IMR-90 (cell line): Measurements from ENCODE around the gene PTGES2. TPM values are rescaled to one million over a fixed set of nuclear protein-coding genes. Genes with fewer than 3 reads are reported as not detected.
A peak's percentile ranks its signal among the peaks of the same experiment; 100 is the strongest.

Experiments used
- ATAC-seq: fragments of 200-7000 bp; cut with Tn5 transposase; 2 replicates; pipeline ENCODE4 v1.9.1; 2020; ENCODE audit warnings: low read depth, mild to moderate bottlenecking, moderate library complexity
- BruUV-seq: library from RNA; stranded (reverse); fragments of 400-500 nt; replicated peaks from 2 replicates; lab custom pipeline; 2021; lab: Mats Ljungman, UMichigan
- CTCF ChIA-PET: fragments of 300-600 bp; formaldehyde crosslinking; extraction: SDS; loops from one replicate; lab custom pipeline; 2021; ENCODE audit warnings: antibody characterized with exemption; lab: Yijun Ruan, JAX
- POLR2A ChIA-PET: fragments of 300-600 bp; sonication (Branson Sonifier 250); formaldehyde crosslinking; loops from one replicate; lab custom pipeline; 2022; ENCODE audit warnings: antibody characterized with exemption; ENCODE audit not compliant: unreplicated experiment; lab: Charles Lee
- DNase-seq: peaks from one replicate; pipeline ENCODE4 v3.0.0; 2013
- H2AFZ ChIP-seq: replicated peaks from 2 replicates; pipeline ENCODE3; 2013; ENCODE audit warnings: low read length, mild to moderate bottlenecking; ENCODE audit not compliant: poor library complexity
- H2AK5ac ChIP-seq: 2 replicates; pipeline ENCODE4 v1.6.1; 2013; ENCODE audit warnings: low read depth, low read length, inconsistent platforms
- H2AK9ac ChIP-seq: replicated peaks from 2 replicates; pipeline ENCODE3; 2013; ENCODE audit warnings: mild to moderate bottlenecking, low read depth, low read length, moderate library complexity; ENCODE audit not compliant: poor library complexity
- H2BK120ac ChIP-seq: 2 replicates; pipeline ENCODE4 v1.6.1; 2013; ENCODE audit warnings: low read depth, low read length, inconsistent platforms
- H2BK15ac ChIP-seq: 3 replicates; pipeline ENCODE4 v1.6.1; 2013; ENCODE audit warnings: low read depth, low read length, inconsistent platforms
- H2BK20ac ChIP-seq: 2 replicates; pipeline ENCODE4 v1.6.1; 2013; ENCODE audit warnings: low read depth, mild to moderate bottlenecking, inconsistent platforms, low read length, moderate library complexity
- H2BK5ac ChIP-seq: 2 replicates; pipeline ENCODE4 v1.6.1; 2013; ENCODE audit warnings: mild to moderate bottlenecking, low read depth, low read length, inconsistent platforms; ENCODE audit not compliant: poor library complexity, severe bottlenecking
- H3K14ac ChIP-seq: replicated peaks from 2 replicates; pipeline ENCODE4 v1.6.1; 2013; ENCODE audit warnings: low read depth, low read length, inconsistent platforms
- H3K18ac ChIP-seq: 2 replicates; pipeline ENCODE4 v1.6.1; 2013; ENCODE audit warnings: low read depth, low read length, control low read depth
- H3K23ac ChIP-seq: 2 replicates; pipeline ENCODE4 v1.6.1; 2013; ENCODE audit warnings: low read depth, low read length, inconsistent platforms
- H3K27ac ChIP-seq: 2 replicates; pipeline ENCODE4 v1.5.1; 2013; ENCODE audit warnings: mild to moderate bottlenecking, control low read depth, low read length; ENCODE audit not compliant: insufficient read depth
- H3K27me3 ChIP-seq: 2 replicates; pipeline ENCODE4 v1.6.1; 2013; ENCODE audit warnings: low read length; ENCODE audit not compliant: control insufficient read depth, insufficient read depth
- H3K36me3 ChIP-seq: 2 replicates; pipeline ENCODE4 v1.6.1; 2013; ENCODE audit warnings: low read length, mixed read lengths; ENCODE audit not compliant: control insufficient read depth, insufficient read depth
- H3K4ac ChIP-seq: 2 replicates; pipeline ENCODE4 v1.6.1; 2013; ENCODE audit warnings: low read depth, low read length, inconsistent platforms
- H3K4me1 ChIP-seq: 2 replicates; pipeline ENCODE4 v1.6.1; 2013; ENCODE audit warnings: low read length, mixed read lengths; ENCODE audit not compliant: control insufficient read depth, insufficient read depth
- H3K4me2 ChIP-seq: 2 replicates; pipeline ENCODE4 v1.6.1; 2013; ENCODE audit warnings: low read depth, mild to moderate bottlenecking, control low read depth, low read length, moderate library complexity
- H3K4me3 ChIP-seq: 2 replicates; pipeline ENCODE4 v1.5.1; 2013; ENCODE audit warnings: low read depth, mild to moderate bottlenecking, control low read depth, low read length, moderate library complexity; ENCODE audit not compliant: insufficient read depth
- H3K56ac ChIP-seq: 2 replicates; pipeline ENCODE4 v1.6.1; 2013; ENCODE audit warnings: low read length, inconsistent platforms; ENCODE audit not compliant: insufficient read depth; ENCODE audit errors: extremely low read depth
- H3K79me1 ChIP-seq, 2 experiments: 2 replicates each; pipeline ENCODE4 v1.6.1; 2013; ENCODE audit warnings: low read length in 2 of 2, inconsistent platforms in 1 of 2, low read depth in 1 of 2
- H3K9ac ChIP-seq: 2 replicates; pipeline ENCODE4 v1.6.1; 2013; ENCODE audit warnings: low read depth, low read length, control low read depth
- H3K9me1 ChIP-seq: 2 replicates; pipeline ENCODE4 v1.6.1; 2013; ENCODE audit warnings: low read length, inconsistent platforms; ENCODE audit not compliant: insufficient read depth
- H3K9me3 ChIP-seq: 2 replicates; pipeline ENCODE4 v1.6.1; 2013; ENCODE audit warnings: low read length; ENCODE audit not compliant: control insufficient read depth, insufficient read depth
- H4K20me1 ChIP-seq: 2 replicates; pipeline ENCODE4 v1.6.1; 2013; ENCODE audit warnings: low read length, inconsistent platforms; ENCODE audit not compliant: insufficient read depth
- H4K5ac ChIP-seq: 2 replicates; pipeline ENCODE4 v1.6.1; 2013; ENCODE audit warnings: mild to moderate bottlenecking, low read depth, low read length, control low read depth
- H4K8ac ChIP-seq, 2 experiments: 2 replicates each; pipeline ENCODE4 v1.6.1; 2013; ENCODE audit warnings: low read depth in 2 of 2, low read length in 2 of 2, control low read depth in 1 of 2, inconsistent platforms in 1 of 2
- H4K91ac ChIP-seq: 2 replicates; pipeline ENCODE4 v1.6.1; 2013; ENCODE audit warnings: low read depth, low read length, inconsistent platforms; ENCODE audit not compliant: insufficient read depth
- BHLHE40 ChIP-seq: fragments of 150-350 bp; IDR thresholded peaks from 2 replicates; pipeline ENCODE4 v1.6.1; 2016; ENCODE audit warnings: mild to moderate bottlenecking, low read depth, low read length
- CEBPB ChIP-seq: IDR thresholded peaks from 2 replicates; pipeline ENCODE4 v1.6.1; 2012; ENCODE audit warnings: low read depth, low read length, improper control_type of control experiment
- CHD1 ChIP-seq: IDR thresholded peaks from 2 replicates; pipeline ENCODE4 v1.6.1; 2012; ENCODE audit warnings: low read depth, low read length, improper control_type of control experiment
- FOS ChIP-seq: fragments of 150-350 bp; IDR thresholded peaks from 2 replicates; pipeline ENCODE4 v1.6.1; 2016; ENCODE audit warnings: low read depth, low read length
- MAZ ChIP-seq: IDR thresholded peaks from 2 replicates; pipeline ENCODE4 v1.6.1; 2012; ENCODE audit warnings: low read depth, mild to moderate bottlenecking, low read length, improper control_type of control experiment, moderate library complexity, borderline replicate concordance
- MXI1 ChIP-seq: IDR thresholded peaks from 2 replicates; pipeline ENCODE4 v1.6.1; 2012; ENCODE audit warnings: low read depth, mild to moderate bottlenecking, low read length, moderate library complexity, borderline replicate concordance
- NFE2L2 ChIP-seq: fragments of 150-350 bp; IDR thresholded peaks from 2 replicates; pipeline ENCODE4 v1.6.1; 2016; ENCODE audit warnings: low read depth, mild to moderate bottlenecking, low read length
- POLR2A ChIP-seq: IDR thresholded peaks from 2 replicates; pipeline ENCODE4 v1.6.1; 2012; ENCODE audit warnings: mild to moderate bottlenecking, low read depth, low read length
- RAD21 ChIP-seq: IDR thresholded peaks from 2 replicates; pipeline ENCODE4 v1.6.1; 2012; ENCODE audit warnings: low read length, improper control_type of control experiment
- RCOR1 ChIP-seq: IDR thresholded peaks from 2 replicates; pipeline ENCODE4 v1.6.1; 2012; ENCODE audit warnings: mild to moderate bottlenecking, low read length, improper control_type of control experiment; ENCODE audit not compliant: insufficient replicate concordance
- RFX5 ChIP-seq: IDR thresholded peaks from 2 replicates; pipeline ENCODE4 v1.8.0; 2012; ENCODE audit warnings: low read depth, mild to moderate bottlenecking, low read length, moderate library complexity
- SMC3 ChIP-seq: fragments of 150-350 bp; IDR thresholded peaks from 2 replicates; pipeline ENCODE4 v1.6.1; 2016; ENCODE audit warnings: low read depth, mild to moderate bottlenecking, antibody characterized with exemption, low read length, moderate library complexity
- WGBS, 2 experiments: methylation state at CpG; one replicate each; pipeline versions ENCODE4 v1.1.5 to v1.1.7; 2013; ENCODE audit warnings: missing lambda C conversion rate in 2 of 2; ENCODE audit not compliant: insufficient read length in 1 of 2; ENCODE audit errors: extremely low coverage in 2 of 2; 5-methylcytosine and 5-hydroxymethylcytosine counted together
- dilution Hi-C: fragments of 300-500 bp; cut with HindIII; formaldehyde crosslinking; loops from one replicate; pipeline ENCODE4 v1.14.3; 2018; ENCODE audit warnings: low sequenced_read_pairs; ENCODE audit not compliant: unreplicated experiment
- in situ Hi-C: fragments of 300-500 bp; cut with MboI; formaldehyde crosslinking; loops from 3 replicates; pipeline ENCODE4 v1.14.3; 2019; ENCODE audit warnings: low sequenced_read_pairs, inconsistent platforms, mixed read lengths
- intact Hi-C: fragments of 100-400 bp; cut with micrococcal nuclease; formaldehyde crosslinking; loops from 2 replicates; pipeline ENCODE4 v1.10.0; 2022
- polyA plus RNA-seq, 3 experiments: library from polyadenylated mRNA; depleted of rRNA; stranded (reverse); fragments of >200 nt; gene quantifications; 2 replicates each; pipeline ENCODE4 v1.2.3, GENCODE V29; 2012; ENCODE audit warnings: low replicate concordance in 1 of 3
- total RNA-seq: library from RNA; depleted of rRNA; stranded (reverse); fragments of >200 nt; gene quantifications from 2 replicates; pipeline ENCODE4 v1.2.3, GENCODE V29; 2012
- TF ChIP-seq, protein P1 (sequence below): fragments of 150-350 bp; IDR thresholded peaks from 2 replicates; pipeline ENCODE4 v1.6.1; 2017; ENCODE audit warnings: mild to moderate bottlenecking, antibody characterized with exemption, low read length, low read depth

Gene PTGES2
- total and polyA plus RNA-seq, 2 of the 4 experiments (the other 2 are of a cell fraction), result 100 to 107 TPM

- no peak for TF ChIP-seq CEBPB
- TF ChIP-seq RFX5, result no peak
These were observed 32.5 kb upstream of the PTGES2 start, which contains the start of gene BBLN (continued) for GRCh38 chr9:128159784-128160602.

DNA sequence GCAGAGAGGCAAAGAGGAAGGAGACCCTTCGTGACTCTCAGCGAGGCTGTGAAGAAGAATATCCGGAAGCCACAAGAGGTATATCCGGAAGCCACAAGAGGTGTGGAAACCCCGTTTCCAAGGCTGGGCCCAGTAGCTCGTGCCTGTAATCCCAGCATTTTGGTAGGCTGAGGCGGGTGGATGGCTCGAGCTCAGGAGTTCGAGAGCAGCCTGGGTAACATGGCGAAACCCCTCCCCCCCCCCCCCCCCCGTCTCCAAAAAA lies 31.9 kb upstream of the PTGES2 start:
- ATAC-seq, result no peak
- BruUV-seq, result no TSS peak
- H3K4ac ChIP-seq, result peak overlapping the region; percentile 89

More for the DNA sequence above, 31.9 kb upstream of the PTGES2 start:
- Histone ChIP-seq H3K23ac (no peak overlapping the region), H3K27me3 (0 out of 2 replicates have a peak, but pooled peaks cover 3% of the 10 kb centered on the region), H3K14ac (peak overlapping the region; percentile 81), H3K36me3 (peaks cover 23% of the 10 kb centered on the region), H2AK9ac (peak overlapping the region; percentile 88), H3K9me3 (no peaks in the 10 kb centered on the region), H3K79me1 (peaks cover 10 to 36% of the 10 kb centered on the region in 2 experiments; a peak in 3 of 4 replicates), H4K20me1 (peaks cover 8% of the 10 kb centered on the region), H2BK120ac (peak overlapping the region; percentile 58; the same call in 1 of the 2 replicates), H2BK5ac (peak overlapping the region; percentile 64), H2AK5ac (peak overlapping the region; percentile 36), H3K4me2 (peak overlapping the region; percentile 75), H3K4me1 (peaks cover 1% of the 10 kb centered on the region; the same call in 1 of the 2 replicates), H3K56ac (no peak overlapping the region), H2BK15ac (peak overlapping the region; percentile 1; the same call in 1 of the 3 replicates), H3K9me1 (peaks cover 5% of the 10 kb centered on the region), H4K5ac (peak overlapping the region; percentile 81), H2AFZ (peak overlapping the region; percentile 90), H3K18ac (no peak overlapping the region; the same call in 1 of the 2 replicates), H3K4me3 (peak overlapping the region; percentile 68), H3K9ac (0 out of 2 replicates have a peak overlapping the region, but pooled peaks have one; percentile 12), H3K27ac (no peak overlapping the region), H4K8ac (peak overlapping the region; percentile 63 to 94; a peak in 3 of 4 replicates), H4K91ac (0 out of 2 replicates have a peak overlapping the region, but pooled peaks have one; percentile 55), H2BK20ac (no peak overlapping the region)
- in situ Hi-C loops, result no loop called here
- no peak for DNase-seq
- ChIA-PET CTCF (no interaction called here), POLR2A (interaction anchor here (0.9 kb wide), 1 partner anchor 17 kb away, joined by 3 read pairs; no protein-coding TSS in a partner anchor)
- TF ChIP-seq CHD1 (no peak), MAZ (no peak), NFE2L2 (no peak), CEBPB (no peak), RFX5 (no peak), SMC3 (no peak), BHLHE40 (no peak), FOS (no peak), MXI1 (no peak), RAD21 (no peak), RCOR1 (no peak), POLR2A (no peak)
- TF ChIP-seq, protein P1, sequence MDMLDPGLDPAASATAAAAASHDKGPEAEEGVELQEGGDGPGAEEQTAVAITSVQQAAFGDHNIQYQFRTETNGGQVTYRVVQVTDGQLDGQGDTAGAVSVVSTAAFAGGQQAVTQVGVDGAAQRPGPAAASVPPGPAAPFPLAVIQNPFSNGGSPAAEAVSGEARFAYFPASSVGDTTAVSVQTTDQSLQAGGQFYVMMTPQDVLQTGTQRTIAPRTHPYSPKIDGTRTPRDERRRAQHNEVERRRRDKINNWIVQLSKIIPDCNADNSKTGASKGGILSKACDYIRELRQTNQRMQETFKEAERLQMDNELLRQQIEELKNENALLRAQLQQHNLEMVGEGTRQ, result no peak
- intact Hi-C loops, result no loop called here
- 73% methylated on average over 4 of the region's 11 CpGs; no CpG with 5 or more reads in 1 of the 2 experiments for WGBS, 2 experiments
- dilution Hi-C loops, result no loop called here
